ENCODE data around the gene GREB1.

GREB1 gene

GRCh38 chr2:11669454-11670291, 135.8 kb downstream of the GREB1 start, which contains the start of gene NTSR2:
Gene NTSR2, minus strand, starts transcription at chr2:11670195. Its CDS starts 66 bp downstream, at chr2:11670129.
- DNase-seq = no peak

DNA sequence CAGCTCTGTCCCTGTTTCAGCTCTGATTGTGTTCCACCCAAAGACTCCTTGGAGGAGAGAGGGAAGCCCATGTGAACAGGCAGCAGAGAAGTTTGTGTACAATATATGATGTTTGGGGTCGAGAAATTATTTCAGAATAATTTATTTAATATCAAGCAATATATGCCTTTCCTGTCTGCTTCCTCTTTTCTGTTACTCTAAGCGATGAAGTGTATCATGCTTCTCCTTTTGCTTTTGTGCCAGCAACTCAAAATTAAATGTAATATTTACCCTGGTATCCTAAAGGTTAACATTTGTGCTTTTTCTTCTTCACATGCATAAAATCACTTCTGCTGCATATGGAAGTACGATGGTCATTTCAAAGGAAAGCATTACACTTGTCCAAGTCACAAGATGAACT, 138.6 kb downstream of the GREB1 start:
- no peak for DNase-seq

GRCh38 chr2:11674983-11675382, 141.1 kb downstream of the GREB1 start:
- DNase-seq = no peak

DNA sequence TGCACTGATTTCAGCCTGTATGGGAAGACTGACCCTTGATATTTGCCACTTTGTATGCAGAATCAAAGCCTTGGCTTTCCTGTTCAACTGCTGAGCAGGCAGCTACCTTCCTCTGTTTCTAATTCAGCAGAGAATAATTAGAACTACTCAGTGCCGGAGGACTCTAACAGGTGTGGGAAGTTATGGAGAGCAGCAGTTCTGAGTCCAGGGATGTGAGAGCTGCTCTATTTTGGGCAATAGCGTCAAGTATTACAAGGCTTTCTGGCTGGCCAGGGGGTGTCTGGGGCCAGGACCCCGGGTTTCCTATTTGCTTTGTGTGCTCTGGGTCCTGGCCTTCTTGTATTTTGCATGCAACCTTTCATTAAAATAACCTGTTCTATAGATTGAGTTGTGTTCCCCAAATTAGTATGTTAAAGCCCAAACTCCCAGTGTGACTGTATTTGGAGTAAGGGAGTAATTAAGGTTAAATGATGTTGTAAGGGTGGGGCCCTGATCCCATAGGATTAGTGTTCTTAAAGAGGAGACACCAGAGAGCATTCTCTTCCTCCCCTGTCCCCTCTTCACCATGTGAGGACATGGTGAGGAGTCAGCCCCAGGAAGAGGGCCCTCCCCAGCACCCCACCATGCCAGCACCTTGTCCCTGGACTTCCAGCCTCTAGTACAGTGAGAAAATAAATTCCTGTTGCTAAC, 141.7 kb downstream of the GREB1 start:
- DNase-seq = no peak

DNA sequence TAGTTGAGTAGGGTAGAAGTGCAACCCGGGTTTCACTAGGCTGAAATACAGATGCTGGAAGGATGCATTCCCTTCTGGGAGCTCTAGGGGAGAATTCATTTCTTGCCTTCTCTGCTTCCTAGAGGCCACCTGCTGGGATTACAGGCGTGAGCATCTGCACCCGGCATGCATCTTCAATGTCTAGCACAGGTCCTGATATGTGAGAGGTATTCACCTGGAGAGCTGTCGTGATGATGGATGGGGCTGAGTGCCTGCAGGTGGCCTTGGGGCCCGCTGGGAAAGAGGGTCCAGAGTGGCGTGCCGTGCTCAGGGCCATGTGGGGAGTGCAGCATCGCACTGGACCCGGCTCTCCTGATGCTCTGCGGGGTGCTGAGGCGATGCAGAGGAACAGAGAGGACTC, 142.8 kb downstream of the GREB1 start:
- no peak for DNase-seq

- DNase-seq = no peak
Measured at GRCh38 chr2:11677136-11678055, 143.6 kb downstream of the GREB1 start.

- DNase-seq = no peak
Measured at GRCh38 chr2:11678306-11678960, 144.6 kb downstream of the GREB1 start.

GRCh38 chr2:11679016-11679415, 145.2 kb downstream of the GREB1 start:
- no peak for DNase-seq

DNA sequence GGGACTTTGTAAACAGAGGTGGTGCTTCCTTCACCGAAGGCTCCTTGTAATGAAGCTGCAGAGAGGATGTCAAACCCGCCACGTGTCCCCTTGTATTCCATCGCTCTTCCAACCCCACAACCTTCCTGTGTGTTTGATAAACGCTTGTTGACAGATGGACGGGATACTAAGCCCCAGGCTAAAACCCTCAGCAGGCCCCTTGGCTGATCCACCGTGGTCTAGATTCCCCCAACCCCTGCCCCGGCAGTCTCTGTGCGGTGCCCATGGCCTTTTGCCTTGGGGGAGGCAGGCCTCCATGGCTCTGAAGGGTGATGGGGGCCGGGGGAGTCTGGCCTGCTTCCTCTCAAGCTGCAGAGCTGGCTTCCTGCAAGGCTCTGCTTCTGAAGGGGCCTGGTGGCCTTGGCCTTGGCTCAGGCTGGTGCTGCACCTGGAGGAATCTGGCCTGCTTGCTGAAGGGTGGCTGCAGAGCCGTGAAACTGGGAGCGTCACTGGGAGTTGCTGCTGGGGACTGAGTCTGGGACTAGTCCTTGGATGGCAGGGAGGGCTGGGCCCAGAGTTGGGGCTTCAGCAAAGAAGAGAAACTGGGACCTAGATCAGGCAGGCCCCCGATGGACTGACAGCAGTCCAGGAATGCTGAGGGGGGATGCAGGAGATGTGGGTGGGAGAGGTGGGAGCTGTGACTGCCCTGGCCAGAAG, 145.8 kb downstream of the GREB1 start:
- DNase-seq = no peak

DNA sequence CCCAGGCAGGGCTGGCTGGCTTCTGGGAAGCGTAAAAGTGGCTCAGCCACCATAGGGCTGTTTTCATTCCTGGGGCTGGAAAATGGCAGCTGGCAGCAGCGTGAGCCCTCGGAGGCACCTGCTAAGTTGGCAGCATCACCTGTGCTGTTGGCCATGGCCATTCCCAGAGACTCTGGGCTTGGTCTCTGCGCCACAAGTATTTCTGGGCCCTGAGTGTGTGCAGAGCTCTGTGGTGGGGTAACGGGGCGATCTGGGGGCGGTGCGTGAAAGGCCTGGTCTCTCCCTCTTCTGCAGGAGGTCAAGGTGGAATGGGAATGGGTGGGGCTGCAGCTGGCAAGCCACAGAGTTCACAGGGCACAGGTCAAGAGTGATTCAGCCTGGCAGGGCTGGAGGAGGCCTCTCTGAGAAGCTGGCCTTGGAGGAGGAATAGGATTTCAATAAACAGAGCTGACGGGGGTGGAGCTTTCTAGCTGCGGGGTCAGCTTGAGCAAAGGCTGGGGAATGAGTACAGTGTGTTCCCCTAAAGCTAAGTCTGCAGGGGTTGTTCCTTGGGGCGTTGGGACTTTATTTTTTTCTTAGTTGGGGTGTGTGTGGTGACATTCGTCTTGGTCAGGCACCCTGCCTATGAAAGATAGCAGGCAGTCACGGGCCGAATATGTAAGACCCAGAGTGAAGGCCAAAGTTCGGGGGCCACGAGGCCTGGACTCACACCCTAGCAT, 146.5 kb downstream of the GREB1 start:
- no peak for DNase-seq

GRCh38 chr2:11680901-11681721, 147.3 kb downstream of the GREB1 start:
- no peak for DNase-seq

- peak; percentile 7 for DNase-seq
Measured at GRCh38 chr2:11681722-11682589, 148.1 kb downstream of the GREB1 start.

- DNase-seq = no peak
Measured at GRCh38 chr2:11682590-11682915, 148.7 kb downstream of the GREB1 start.

DNA sequence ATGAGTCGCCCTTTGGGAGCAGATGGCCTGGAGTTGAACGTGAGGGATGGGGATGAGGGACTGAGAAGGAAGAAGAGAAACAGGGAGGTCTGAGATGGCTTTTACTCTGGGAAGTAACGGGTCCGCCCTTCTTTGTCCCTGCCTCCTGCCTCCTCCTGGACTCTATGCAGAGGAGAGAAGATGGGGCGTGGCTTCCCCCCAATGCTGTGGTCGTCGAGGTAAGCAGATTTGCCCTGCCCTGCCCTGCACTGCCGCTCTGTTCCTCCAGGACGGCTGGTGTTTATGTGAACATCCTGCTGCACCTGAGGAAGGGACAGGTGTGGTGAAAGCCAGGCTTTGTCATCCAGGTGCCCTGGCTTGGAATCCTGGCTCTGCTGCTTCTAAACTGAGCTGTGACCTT, 149.6 kb downstream of the GREB1 start:
- no peak for DNase-seq

GRCh38 chr2:11683966-11684365, 150.1 kb downstream of the GREB1 start:
- no peak for DNase-seq

DNA sequence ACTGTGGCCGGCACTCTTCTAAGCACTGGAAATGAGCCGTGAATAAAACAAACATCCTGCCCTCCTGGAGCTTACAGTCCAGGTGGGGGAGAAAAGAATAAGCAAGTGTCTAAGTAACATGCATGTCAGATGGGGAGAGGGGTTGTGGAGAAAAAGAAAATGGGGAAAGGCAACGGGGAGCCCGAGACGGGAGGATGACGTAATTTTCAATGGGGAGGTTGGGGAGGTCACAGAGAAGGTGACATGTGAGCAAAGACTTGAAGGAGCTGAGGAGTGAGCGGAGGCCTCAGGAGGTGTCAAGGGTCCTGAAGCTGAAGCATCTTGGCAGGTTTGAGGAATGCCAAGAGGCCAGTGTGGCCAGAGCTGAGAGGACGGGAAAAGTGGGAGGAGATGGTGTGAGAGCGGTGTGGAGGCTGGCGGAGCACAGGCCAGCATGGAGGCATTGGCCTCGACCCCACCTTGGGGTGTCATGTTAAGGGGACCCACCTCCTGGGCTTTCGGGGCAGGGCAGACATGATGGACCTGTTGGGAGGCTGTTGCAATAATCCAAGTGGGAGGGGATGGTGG, 151.1 kb downstream of the GREB1 start:
- no peak for DNase-seq

DNA sequence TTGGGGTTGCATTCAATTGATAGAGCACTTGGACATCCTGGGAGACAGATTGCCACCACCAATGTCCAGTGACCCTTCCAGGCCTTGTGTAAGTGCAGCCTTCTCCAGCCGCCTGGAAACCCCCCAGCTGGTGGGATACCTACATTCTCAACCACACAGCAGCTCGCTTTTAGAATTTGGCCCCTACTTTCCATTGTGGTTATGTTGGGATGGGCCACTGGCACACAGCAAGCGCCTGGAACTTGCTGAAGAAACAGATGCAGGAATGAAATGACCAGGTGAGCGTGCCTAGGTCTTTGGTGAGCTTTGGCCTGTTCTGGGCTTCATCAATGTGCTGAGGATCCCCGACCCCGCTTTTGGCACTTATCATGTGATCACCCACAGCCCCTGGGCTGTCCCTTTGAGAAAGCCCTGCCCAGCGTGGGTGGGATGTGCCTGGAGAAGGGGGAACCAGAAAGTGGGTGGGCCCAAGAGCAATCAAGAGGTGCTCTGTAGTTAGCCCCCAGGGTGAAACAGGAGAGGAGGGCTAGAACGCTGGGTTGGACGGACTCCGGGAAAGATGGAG, 152.1 kb downstream of the GREB1 start:
- no peak for DNase-seq

DNA sequence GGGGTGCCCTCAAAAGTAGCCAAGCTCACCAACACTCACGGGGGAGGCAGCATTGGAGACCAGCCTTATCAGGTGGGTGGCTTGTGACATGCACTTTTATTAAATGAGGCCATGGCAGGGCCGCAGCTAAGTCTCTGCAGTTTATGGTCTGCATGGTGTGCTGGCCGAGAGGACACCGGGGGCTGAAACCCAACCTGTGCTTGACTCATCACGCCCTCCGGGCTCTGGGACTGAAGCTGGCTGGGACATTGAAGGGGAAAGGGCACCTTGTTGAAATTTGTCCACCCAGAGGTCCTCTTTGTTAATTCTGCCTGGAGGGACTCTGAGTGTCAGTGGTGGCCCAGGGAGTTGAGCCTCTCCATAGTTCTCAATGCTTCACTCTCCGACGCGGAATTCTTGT, 153.9 kb downstream of the GREB1 start:
- DNase-seq = no peak

Data from COR-L47 (cell line).